WI38 (cell line): Measurements from ENCODE around the gene PCDHA9.

ENCODE experiments used
- H3K4me3 ChIP-seq: 2 replicates; pipeline ENCODE4 v1.5.1; 2011; ENCODE audit warnings: low read depth, mild to moderate bottlenecking, control low read depth, low read length
- CTCF ChIP-seq: IDR thresholded peaks from 2 replicates; pipeline ENCODE4 v1.5.1; 2012; ENCODE audit warnings: low read depth, mild to moderate bottlenecking, control low read depth, low read length

PCDHA9 gene

DNA sequence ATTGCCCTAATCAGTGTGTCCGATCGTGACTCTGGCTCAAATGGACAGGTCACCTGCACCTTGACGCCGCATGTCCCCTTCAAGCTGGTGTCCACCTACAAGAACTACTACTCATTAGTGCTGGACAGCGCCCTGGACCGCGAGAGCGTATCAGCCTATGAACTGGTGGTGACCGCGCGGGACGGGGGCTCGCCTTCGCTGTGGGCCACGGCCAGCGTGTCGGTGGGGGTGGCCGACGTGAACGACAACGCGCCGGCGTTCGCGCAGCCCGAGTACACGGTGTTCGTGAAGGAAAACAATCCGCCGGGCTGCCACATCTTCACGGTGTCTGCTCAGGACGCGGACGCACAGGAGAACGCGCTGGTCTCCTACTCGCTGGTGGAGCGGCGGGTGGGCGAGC is 35.2 kb downstream of the PCDHA9 start:
- TF ChIP-seq CTCF: no peak
- H3K4me3 ChIP-seq: no peak overlapping the region

DNA sequence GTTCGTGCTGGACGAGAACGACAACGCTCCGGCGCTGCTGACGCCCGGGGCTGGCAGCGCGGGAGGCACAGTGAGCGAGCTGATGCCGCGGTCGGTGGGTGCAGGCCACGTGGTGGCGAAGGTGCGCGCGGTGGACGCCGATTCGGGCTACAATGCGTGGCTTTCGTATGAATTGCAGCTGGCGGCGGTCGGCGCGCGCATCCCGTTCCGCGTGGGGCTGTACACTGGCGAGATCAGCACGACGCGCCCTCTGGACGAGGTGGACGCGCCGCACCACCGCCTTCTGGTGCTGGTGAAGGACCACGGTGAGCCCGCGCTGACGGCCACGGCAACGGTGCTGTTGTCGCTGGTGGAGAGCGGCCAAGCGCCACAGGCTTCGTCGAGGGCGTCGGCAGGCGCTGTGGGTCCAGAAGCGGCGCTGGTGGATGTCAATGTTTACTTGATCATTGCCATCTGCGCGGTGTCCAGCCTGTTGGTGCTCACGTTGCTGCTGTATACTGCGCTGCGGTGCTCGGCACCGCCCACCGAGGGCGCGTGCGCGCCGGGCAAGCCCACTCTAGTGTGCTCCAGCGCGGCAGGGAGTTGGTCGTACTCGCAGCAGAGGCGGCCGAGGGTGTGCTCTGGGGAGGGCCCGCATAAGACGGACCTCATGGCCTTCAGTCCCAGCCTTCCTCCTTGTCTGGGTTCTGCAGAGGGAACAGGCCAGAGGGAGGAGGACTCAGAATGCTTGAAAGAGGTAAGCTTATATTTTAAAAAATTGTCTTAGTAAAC is 35.9 kb downstream of the PCDHA9 start:
- no peak for TF ChIP-seq CTCF
- no peak overlapping the region for H3K4me3 ChIP-seq
